Osteoblast (primary cell): ENCODE results near the gene CAPN5. TPM values are rescaled to one million over a fixed set of nuclear protein-coding genes. Genes with fewer than 3 reads are reported as not detected.

Source experiments
- DNase-seq: peaks from one replicate; pipeline ENCODE4 v3.0.0; 2011; ENCODE audit warnings: low spot score, mixed read lengths; ENCODE audit not compliant: insufficient read length; ENCODE audit errors: missing footprints
- H2AFZ ChIP-seq: 2 replicates; pipeline ENCODE4 v1.6.0; 2011; ENCODE audit warnings: mild to moderate bottlenecking, low read length
- H3K27ac ChIP-seq: 2 replicates; pipeline ENCODE4 v1.5.1; 2011; ENCODE audit warnings: mild to moderate bottlenecking, low read depth, low read length, moderate library complexity
- H3K27me3 ChIP-seq: 2 replicates; pipeline ENCODE4 v1.6.0; 2012; ENCODE audit warnings: mild to moderate bottlenecking, control low read depth, inconsistent platforms, low read length, moderate library complexity; ENCODE audit not compliant: insufficient read depth
- H3K36me3 ChIP-seq: 2 replicates; pipeline ENCODE4 v1.5.1; 2011; ENCODE audit warnings: mild to moderate bottlenecking, low read length, control low read depth, moderate library complexity; ENCODE audit not compliant: insufficient read depth
- H3K4me1 ChIP-seq: 2 replicates; pipeline ENCODE4 v1.5.1; 2011; ENCODE audit warnings: mild to moderate bottlenecking, low read length, control low read depth, moderate library complexity; ENCODE audit not compliant: insufficient read depth
- H3K4me2 ChIP-seq: 2 replicates; pipeline ENCODE4 v1.6.0; 2011; ENCODE audit warnings: mild to moderate bottlenecking, low read length; ENCODE audit not compliant: insufficient read depth
- H3K4me3 ChIP-seq: fragments of 200-600 bp; sonication (generic); 3 replicates; pipeline ENCODE4 v1.5.1; 2012; ENCODE audit warnings: mild to moderate bottlenecking, low read length, inconsistent platforms; ENCODE audit not compliant: insufficient read depth
- H3K79me2 ChIP-seq: 2 replicates; pipeline ENCODE4 v1.6.0; 2012; ENCODE audit warnings: mild to moderate bottlenecking, low read length, control low read depth, inconsistent platforms; ENCODE audit not compliant: insufficient read depth
- H3K9me3 ChIP-seq: 2 replicates; pipeline ENCODE4 v1.5.1; 2011; ENCODE audit warnings: low read depth, low read length, control low read depth
- H4K20me1 ChIP-seq: 2 replicates; pipeline ENCODE4 v1.6.0; 2012; ENCODE audit warnings: mild to moderate bottlenecking, low read length, control low read depth; ENCODE audit not compliant: insufficient read depth
- total RNA-seq: library from RNA; depleted of rRNA; stranded (reverse); fragments of >200 nt; gene quantifications from 2 replicates; pipeline ENCODE4 v1.2.3, GENCODE V29; 2012
- TF ChIP-seq, protein P1 (sequence below): IDR thresholded peaks from 2 replicates; pipeline ENCODE4 v1.5.1; 2011; ENCODE audit warnings: mild to moderate bottlenecking, low read depth, low read length, moderate library complexity; ENCODE audit errors: extremely low read depth

CAPN5 gene
- total RNA-seq, 1 donor = 6.5 TPM

GRCh38 chr11:77137421-77137820 is 70.7 kb downstream of the CAPN5 start:
- TF ChIP-seq, protein P1, sequence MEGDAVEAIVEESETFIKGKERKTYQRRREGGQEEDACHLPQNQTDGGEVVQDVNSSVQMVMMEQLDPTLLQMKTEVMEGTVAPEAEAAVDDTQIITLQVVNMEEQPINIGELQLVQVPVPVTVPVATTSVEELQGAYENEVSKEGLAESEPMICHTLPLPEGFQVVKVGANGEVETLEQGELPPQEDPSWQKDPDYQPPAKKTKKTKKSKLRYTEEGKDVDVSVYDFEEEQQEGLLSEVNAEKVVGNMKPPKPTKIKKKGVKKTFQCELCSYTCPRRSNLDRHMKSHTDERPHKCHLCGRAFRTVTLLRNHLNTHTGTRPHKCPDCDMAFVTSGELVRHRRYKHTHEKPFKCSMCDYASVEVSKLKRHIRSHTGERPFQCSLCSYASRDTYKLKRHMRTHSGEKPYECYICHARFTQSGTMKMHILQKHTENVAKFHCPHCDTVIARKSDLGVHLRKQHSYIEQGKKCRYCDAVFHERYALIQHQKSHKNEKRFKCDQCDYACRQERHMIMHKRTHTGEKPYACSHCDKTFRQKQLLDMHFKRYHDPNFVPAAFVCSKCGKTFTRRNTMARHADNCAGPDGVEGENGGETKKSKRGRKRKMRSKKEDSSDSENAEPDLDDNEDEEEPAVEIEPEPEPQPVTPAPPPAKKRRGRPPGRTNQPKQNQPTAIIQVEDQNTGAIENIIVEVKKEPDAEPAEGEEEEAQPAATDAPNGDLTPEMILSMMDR = no peak
- no peak overlapping the region for H3K4me2 ChIP-seq
- DNase-seq = no peak
- no peaks in the 10 kb centered on the region for H3K9me3 ChIP-seq
- H3K4me3 ChIP-seq = no peak overlapping the region
- H3K27ac ChIP-seq = no peak overlapping the region
- H3K36me3 ChIP-seq = no peaks in the 10 kb centered on the region
- no peaks in the 10 kb centered on the region for H4K20me1 ChIP-seq
- H3K4me1 ChIP-seq = peaks cover 17% of the 10 kb centered on the region
- no peaks in the 10 kb centered on the region for H3K79me2 ChIP-seq
- H3K27me3 ChIP-seq = no peaks in the 10 kb centered on the region
- H2AFZ ChIP-seq = no peak overlapping the region

GRCh38 chr11:77138106-77138649 is 71.4 kb downstream of the CAPN5 start:
- H2AFZ ChIP-seq = no peak overlapping the region
- TF ChIP-seq, protein P1 = no peak

GRCh38 chr11:77139201-77139600 is 72.4 kb downstream of the CAPN5 start:
- TF ChIP-seq, protein P1 = no peak
- H3K9me3 ChIP-seq = no peaks in the 10 kb centered on the region
- no peak overlapping the region for H3K4me2 ChIP-seq
- DNase-seq = peak; percentile 74
- H3K36me3 ChIP-seq = no peaks in the 10 kb centered on the region
- H3K4me1 ChIP-seq = peaks cover 17% of the 10 kb centered on the region
- H3K27ac ChIP-seq = no peak overlapping the region
- no peaks in the 10 kb centered on the region for H4K20me1 ChIP-seq
- no peak overlapping the region for H2AFZ ChIP-seq
- H3K4me3 ChIP-seq = no peak overlapping the region
- H3K79me2 ChIP-seq = no peaks in the 10 kb centered on the region
- no peaks in the 10 kb centered on the region for H3K27me3 ChIP-seq

More at GRCh38 chr11:77138106-77138649, 71.4 kb downstream of the CAPN5 start:
- DNase-seq = no peak
- Histone ChIP-seq H3K4me1 (peaks cover 17% of the 10 kb centered on the region), H4K20me1 (no peaks in the 10 kb centered on the region), H3K4me3 (no peak overlapping the region), H3K4me2 (no peak overlapping the region), H3K9me3 (no peaks in the 10 kb centered on the region), H3K79me2 (no peaks in the 10 kb centered on the region), H3K27ac (no peak overlapping the region), H3K36me3 (no peaks in the 10 kb centered on the region), H3K27me3 (no peaks in the 10 kb centered on the region)

DNA sequence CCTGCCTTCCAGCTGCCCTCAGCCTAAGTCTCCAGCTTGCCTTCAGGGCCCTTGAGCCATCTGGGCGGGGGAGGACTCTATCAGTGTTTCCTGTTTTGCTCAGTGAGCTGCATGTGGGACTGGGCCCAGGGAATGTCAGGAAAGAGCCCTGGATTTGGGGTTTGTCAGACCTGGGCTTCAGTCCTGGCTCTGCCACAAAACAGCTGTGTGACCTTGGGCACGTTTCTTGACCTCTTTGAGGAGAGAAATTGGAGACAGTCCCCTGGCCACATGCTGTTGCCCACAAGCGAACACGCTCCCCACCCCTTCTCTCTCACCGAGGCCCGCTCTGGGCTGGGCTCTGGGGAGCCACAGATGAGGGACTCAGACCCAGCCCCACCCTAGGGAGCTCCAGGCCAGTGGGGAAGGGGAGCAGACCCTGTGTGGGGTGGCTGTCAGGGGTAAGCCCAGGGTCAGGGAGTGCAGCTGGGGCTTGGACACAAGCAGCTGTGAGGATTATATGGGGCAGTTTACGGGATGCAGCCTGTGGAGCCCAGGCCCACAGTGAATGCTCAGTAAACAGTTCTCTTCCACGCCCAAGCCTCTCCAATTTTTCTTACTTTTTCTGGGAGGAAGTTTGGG is 73.6 kb downstream of the CAPN5 start:
- TF ChIP-seq, protein P1 = no peak
- peak overlapping the region; percentile 59 for H2AFZ ChIP-seq
- no peaks in the 10 kb centered on the region for H3K36me3 ChIP-seq
- no peaks in the 10 kb centered on the region for H3K79me2 ChIP-seq
- peaks cover 4% of the 10 kb centered on the region for H3K27me3 ChIP-seq
- H3K9me3 ChIP-seq = no peaks in the 10 kb centered on the region
- DNase-seq = peak; percentile 89
- peak overlapping the region; percentile 44 for H3K27ac ChIP-seq
- H3K4me1 ChIP-seq = peaks cover 17% of the 10 kb centered on the region
- no peak overlapping the region for H3K4me2 ChIP-seq
- no peak overlapping the region for H3K4me3 ChIP-seq
- H4K20me1 ChIP-seq = no peaks in the 10 kb centered on the region
